IMR-90 (cell line): ENCODE data around the gene STPG4. TPM values are rescaled to one million over a fixed set of nuclear protein-coding genes. Genes with fewer than 3 reads are reported as not detected.

ENCODE experiments used
- ATAC-seq: fragments of 200-7000 bp; cut with Tn5 transposase; 2 replicates; pipeline ENCODE4 v1.9.1; 2020; ENCODE audit warnings: low read depth, mild to moderate bottlenecking, moderate library complexity
- BruUV-seq: library from RNA; stranded (reverse); fragments of 400-500 nt; replicated peaks from 2 replicates; lab custom pipeline; 2021; lab: Mats Ljungman, UMichigan
- CTCF ChIA-PET: fragments of 300-600 bp; formaldehyde crosslinking; extraction: SDS; loops from one replicate; lab custom pipeline; 2021; ENCODE audit warnings: antibody characterized with exemption; lab: Yijun Ruan, JAX
- POLR2A ChIA-PET: fragments of 300-600 bp; sonication (Branson Sonifier 250); formaldehyde crosslinking; loops from one replicate; lab custom pipeline; 2022; ENCODE audit warnings: antibody characterized with exemption; ENCODE audit not compliant: unreplicated experiment; lab: Charles Lee
- DNase-seq: peaks from one replicate; pipeline ENCODE4 v3.0.0; 2013
- H2AFZ ChIP-seq: replicated peaks from 2 replicates; pipeline ENCODE3; 2013; ENCODE audit warnings: low read length, mild to moderate bottlenecking; ENCODE audit not compliant: poor library complexity
- H2AK5ac ChIP-seq: 2 replicates; pipeline ENCODE4 v1.6.1; 2013; ENCODE audit warnings: low read depth, low read length, inconsistent platforms
- H2AK9ac ChIP-seq: replicated peaks from 2 replicates; pipeline ENCODE3; 2013; ENCODE audit warnings: mild to moderate bottlenecking, low read depth, low read length, moderate library complexity; ENCODE audit not compliant: poor library complexity
- H2BK120ac ChIP-seq: 2 replicates; pipeline ENCODE4 v1.6.1; 2013; ENCODE audit warnings: low read depth, low read length, inconsistent platforms
- H2BK15ac ChIP-seq: 3 replicates; pipeline ENCODE4 v1.6.1; 2013; ENCODE audit warnings: low read depth, low read length, inconsistent platforms
- H2BK20ac ChIP-seq: 2 replicates; pipeline ENCODE4 v1.6.1; 2013; ENCODE audit warnings: low read depth, mild to moderate bottlenecking, inconsistent platforms, low read length, moderate library complexity
- H2BK5ac ChIP-seq: 2 replicates; pipeline ENCODE4 v1.6.1; 2013; ENCODE audit warnings: mild to moderate bottlenecking, low read depth, low read length, inconsistent platforms; ENCODE audit not compliant: poor library complexity, severe bottlenecking
- H3K14ac ChIP-seq: replicated peaks from 2 replicates; pipeline ENCODE4 v1.6.1; 2013; ENCODE audit warnings: low read depth, low read length, inconsistent platforms
- H3K18ac ChIP-seq: 2 replicates; pipeline ENCODE4 v1.6.1; 2013; ENCODE audit warnings: low read depth, low read length, control low read depth
- H3K23ac ChIP-seq: 2 replicates; pipeline ENCODE4 v1.6.1; 2013; ENCODE audit warnings: low read depth, low read length, inconsistent platforms
- H3K27ac ChIP-seq: 2 replicates; pipeline ENCODE4 v1.5.1; 2013; ENCODE audit warnings: mild to moderate bottlenecking, control low read depth, low read length; ENCODE audit not compliant: insufficient read depth
- H3K27me3 ChIP-seq: 2 replicates; pipeline ENCODE4 v1.6.1; 2013; ENCODE audit warnings: low read length; ENCODE audit not compliant: control insufficient read depth, insufficient read depth
- H3K36me3 ChIP-seq: 2 replicates; pipeline ENCODE4 v1.6.1; 2013; ENCODE audit warnings: low read length, mixed read lengths; ENCODE audit not compliant: control insufficient read depth, insufficient read depth
- H3K4ac ChIP-seq: 2 replicates; pipeline ENCODE4 v1.6.1; 2013; ENCODE audit warnings: low read depth, low read length, inconsistent platforms
- H3K4me1 ChIP-seq: 2 replicates; pipeline ENCODE4 v1.6.1; 2013; ENCODE audit warnings: low read length, mixed read lengths; ENCODE audit not compliant: control insufficient read depth, insufficient read depth
- H3K4me2 ChIP-seq: 2 replicates; pipeline ENCODE4 v1.6.1; 2013; ENCODE audit warnings: low read depth, mild to moderate bottlenecking, control low read depth, low read length, moderate library complexity
- H3K4me3 ChIP-seq: 2 replicates; pipeline ENCODE4 v1.5.1; 2013; ENCODE audit warnings: low read depth, mild to moderate bottlenecking, control low read depth, low read length, moderate library complexity; ENCODE audit not compliant: insufficient read depth
- H3K56ac ChIP-seq: 2 replicates; pipeline ENCODE4 v1.6.1; 2013; ENCODE audit warnings: low read length, inconsistent platforms; ENCODE audit not compliant: insufficient read depth; ENCODE audit errors: extremely low read depth
- H3K79me1 ChIP-seq, 2 experiments: 2 replicates each; pipeline ENCODE4 v1.6.1; 2013; ENCODE audit warnings: low read length in 2 of 2, inconsistent platforms in 1 of 2, low read depth in 1 of 2
- H3K9ac ChIP-seq: 2 replicates; pipeline ENCODE4 v1.6.1; 2013; ENCODE audit warnings: low read depth, low read length, control low read depth
- H3K9me1 ChIP-seq: 2 replicates; pipeline ENCODE4 v1.6.1; 2013; ENCODE audit warnings: low read length, inconsistent platforms; ENCODE audit not compliant: insufficient read depth
- H3K9me3 ChIP-seq: 2 replicates; pipeline ENCODE4 v1.6.1; 2013; ENCODE audit warnings: low read length; ENCODE audit not compliant: control insufficient read depth, insufficient read depth
- H4K20me1 ChIP-seq: 2 replicates; pipeline ENCODE4 v1.6.1; 2013; ENCODE audit warnings: low read length, inconsistent platforms; ENCODE audit not compliant: insufficient read depth
- H4K5ac ChIP-seq: 2 replicates; pipeline ENCODE4 v1.6.1; 2013; ENCODE audit warnings: mild to moderate bottlenecking, low read depth, low read length, control low read depth
- H4K8ac ChIP-seq, 2 experiments: 2 replicates each; pipeline ENCODE4 v1.6.1; 2013; ENCODE audit warnings: low read depth in 2 of 2, low read length in 2 of 2, control low read depth in 1 of 2, inconsistent platforms in 1 of 2
- H4K91ac ChIP-seq: 2 replicates; pipeline ENCODE4 v1.6.1; 2013; ENCODE audit warnings: low read depth, low read length, inconsistent platforms; ENCODE audit not compliant: insufficient read depth
- BHLHE40 ChIP-seq: fragments of 150-350 bp; IDR thresholded peaks from 2 replicates; pipeline ENCODE4 v1.6.1; 2016; ENCODE audit warnings: mild to moderate bottlenecking, low read depth, low read length
- FOS ChIP-seq: fragments of 150-350 bp; IDR thresholded peaks from 2 replicates; pipeline ENCODE4 v1.6.1; 2016; ENCODE audit warnings: low read depth, low read length
- NFE2L2 ChIP-seq: fragments of 150-350 bp; IDR thresholded peaks from 2 replicates; pipeline ENCODE4 v1.6.1; 2016; ENCODE audit warnings: low read depth, mild to moderate bottlenecking, low read length
- RCOR1 ChIP-seq: IDR thresholded peaks from 2 replicates; pipeline ENCODE4 v1.6.1; 2012; ENCODE audit warnings: mild to moderate bottlenecking, low read length, improper control_type of control experiment; ENCODE audit not compliant: insufficient replicate concordance
- SMC3 ChIP-seq: fragments of 150-350 bp; IDR thresholded peaks from 2 replicates; pipeline ENCODE4 v1.6.1; 2016; ENCODE audit warnings: low read depth, mild to moderate bottlenecking, antibody characterized with exemption, low read length, moderate library complexity
- WGBS, 2 experiments: methylation state at CpG; one replicate each; pipeline versions ENCODE4 v1.1.5 to v1.1.7; 2013; ENCODE audit warnings: missing lambda C conversion rate in 2 of 2; ENCODE audit not compliant: insufficient read length in 1 of 2; ENCODE audit errors: extremely low coverage in 2 of 2; 5-methylcytosine and 5-hydroxymethylcytosine counted together
- dilution Hi-C: fragments of 300-500 bp; cut with HindIII; formaldehyde crosslinking; loops from one replicate; pipeline ENCODE4 v1.14.3; 2018; ENCODE audit warnings: low sequenced_read_pairs; ENCODE audit not compliant: unreplicated experiment
- in situ Hi-C: fragments of 300-500 bp; cut with MboI; formaldehyde crosslinking; loops from 3 replicates; pipeline ENCODE4 v1.14.3; 2019; ENCODE audit warnings: low sequenced_read_pairs, inconsistent platforms, mixed read lengths
- intact Hi-C: fragments of 100-400 bp; cut with micrococcal nuclease; formaldehyde crosslinking; loops from 2 replicates; pipeline ENCODE4 v1.10.0; 2022
- polyA plus RNA-seq, 3 experiments: library from polyadenylated mRNA; depleted of rRNA; stranded (reverse); fragments of >200 nt; gene quantifications; 2 replicates each; pipeline ENCODE4 v1.2.3, GENCODE V29; 2012; ENCODE audit warnings: low replicate concordance in 1 of 3
- total RNA-seq: library from RNA; depleted of rRNA; stranded (reverse); fragments of >200 nt; gene quantifications from 2 replicates; pipeline ENCODE4 v1.2.3, GENCODE V29; 2012
- TF ChIP-seq, protein P1 (sequence below): conservative IDR thresholded peaks from 2 replicates; pipeline ENCODE4 v1.5.1; 2012; ENCODE audit warnings: mild to moderate bottlenecking, low read depth, low read length, improper control_type of control experiment
- TF ChIP-seq, protein P2 (sequence below): fragments of 150-350 bp; IDR thresholded peaks from 2 replicates; pipeline ENCODE4 v1.6.1; 2017; ENCODE audit warnings: mild to moderate bottlenecking, antibody characterized with exemption, low read length, low read depth

Gene STPG4
- total and polyA plus RNA-seq, 2 of the 4 experiments (the other 2 are of a cell fraction), result 0.12 to 0.18 TPM

DNA sequence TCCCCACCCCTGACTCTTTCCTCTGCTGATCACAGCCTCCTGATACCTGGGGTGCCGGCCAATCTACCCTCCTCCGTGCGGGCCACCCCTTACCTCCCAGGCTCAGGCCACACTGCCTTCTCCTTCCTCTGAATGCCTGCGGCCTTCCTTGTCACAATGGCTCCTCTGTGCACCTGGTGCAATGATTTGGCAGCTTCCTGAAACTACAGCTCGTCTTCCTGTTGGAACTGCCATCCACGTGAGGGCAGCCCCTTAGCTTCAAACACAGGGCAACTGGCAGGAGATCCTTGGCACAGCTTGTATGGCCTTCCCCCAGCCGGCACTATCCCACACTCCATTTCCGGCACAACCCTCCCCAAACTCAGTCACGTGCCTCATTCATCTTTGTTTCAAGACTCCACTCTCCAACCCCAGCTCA, 69.0 kb downstream of the STPG4 start:
- Histone ChIP-seq H3K56ac (no peak overlapping the region), H4K91ac (no peak overlapping the region), H3K9ac (no peak overlapping the region), H3K18ac (no peak overlapping the region), H3K27me3 (no peaks in the 10 kb centered on the region), H2BK15ac (no peak overlapping the region; the same call in 2 of the 3 replicates), H2BK5ac (no peak overlapping the region), H2AK9ac (no peak overlapping the region), H3K4me3 (no peak overlapping the region), H3K27ac (no peak overlapping the region), H3K4ac (peak overlapping the region; percentile 67), H3K14ac (peak overlapping the region; percentile 19; the same call in 1 of the 2 replicates), H3K79me1 (peaks cover 0 to 6% of the 10 kb centered on the region in 2 experiments; a peak in 1 of 4 replicates), H2AFZ (peak overlapping the region; percentile 44), H4K20me1 (no peaks in the 10 kb centered on the region), H4K5ac (no peak overlapping the region), H4K8ac (peak overlapping the region in 1 of 2 experiments; percentile 0; a peak in 1 of 4 replicates), H2AK5ac (peak overlapping the region; percentile 65), H3K4me1 (peaks cover 14% of the 10 kb centered on the region), H3K36me3 (no peaks in the 10 kb centered on the region), H2BK120ac (peak overlapping the region; percentile 58; the same call in 1 of the 2 replicates), H3K9me3 (no peaks in the 10 kb centered on the region), H3K9me1 (peaks cover 16% of the 10 kb centered on the region), H2BK20ac (peak overlapping the region; percentile 16; the same call in 1 of the 2 replicates), H3K23ac (no peak overlapping the region), H3K4me2 (no peak overlapping the region)
- TF ChIP-seq RCOR1 (no peak), NFE2L2 (no peak), SMC3 (no peak), BHLHE40 (no peak), FOS (no peak)
- TF ChIP-seq, protein P1, sequence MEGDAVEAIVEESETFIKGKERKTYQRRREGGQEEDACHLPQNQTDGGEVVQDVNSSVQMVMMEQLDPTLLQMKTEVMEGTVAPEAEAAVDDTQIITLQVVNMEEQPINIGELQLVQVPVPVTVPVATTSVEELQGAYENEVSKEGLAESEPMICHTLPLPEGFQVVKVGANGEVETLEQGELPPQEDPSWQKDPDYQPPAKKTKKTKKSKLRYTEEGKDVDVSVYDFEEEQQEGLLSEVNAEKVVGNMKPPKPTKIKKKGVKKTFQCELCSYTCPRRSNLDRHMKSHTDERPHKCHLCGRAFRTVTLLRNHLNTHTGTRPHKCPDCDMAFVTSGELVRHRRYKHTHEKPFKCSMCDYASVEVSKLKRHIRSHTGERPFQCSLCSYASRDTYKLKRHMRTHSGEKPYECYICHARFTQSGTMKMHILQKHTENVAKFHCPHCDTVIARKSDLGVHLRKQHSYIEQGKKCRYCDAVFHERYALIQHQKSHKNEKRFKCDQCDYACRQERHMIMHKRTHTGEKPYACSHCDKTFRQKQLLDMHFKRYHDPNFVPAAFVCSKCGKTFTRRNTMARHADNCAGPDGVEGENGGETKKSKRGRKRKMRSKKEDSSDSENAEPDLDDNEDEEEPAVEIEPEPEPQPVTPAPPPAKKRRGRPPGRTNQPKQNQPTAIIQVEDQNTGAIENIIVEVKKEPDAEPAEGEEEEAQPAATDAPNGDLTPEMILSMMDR, result no peak
- TF ChIP-seq, protein P2, sequence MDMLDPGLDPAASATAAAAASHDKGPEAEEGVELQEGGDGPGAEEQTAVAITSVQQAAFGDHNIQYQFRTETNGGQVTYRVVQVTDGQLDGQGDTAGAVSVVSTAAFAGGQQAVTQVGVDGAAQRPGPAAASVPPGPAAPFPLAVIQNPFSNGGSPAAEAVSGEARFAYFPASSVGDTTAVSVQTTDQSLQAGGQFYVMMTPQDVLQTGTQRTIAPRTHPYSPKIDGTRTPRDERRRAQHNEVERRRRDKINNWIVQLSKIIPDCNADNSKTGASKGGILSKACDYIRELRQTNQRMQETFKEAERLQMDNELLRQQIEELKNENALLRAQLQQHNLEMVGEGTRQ, result no peak
- ChIA-PET CTCF (no interaction called here), POLR2A (no interaction called here)
- WGBS, 2 experiments, result 54% methylated on average over 6 of the region's 9 CpGs; no CpG with 5 or more reads in 1 of the 2 experiments
- intact Hi-C loops (no loop called here), in situ Hi-C loops (no loop called here), dilution Hi-C loops (no loop called here)
- ATAC-seq (no peak), DNase-seq (no peak)
- no TSS peak for BruUV-seq
